HEK293T (cell line): Measurements from ENCODE around the gene SEMA3C.

Experiments used
- CTCF ChIA-PET: fragments of 350-600 bp; formaldehyde crosslinking; extraction: SDS; loops from one replicate; lab custom pipeline; 2021; ENCODE audit warnings: antibody characterized with exemption, inconsistent platforms; lab: Yijun Ruan, JAX
- POLR2A ChIA-PET: fragments of 350-600 bp; formaldehyde crosslinking; extraction: SDS; loops from one replicate; lab custom pipeline; 2020; ENCODE audit warnings: antibody characterized with exemption, inconsistent platforms; lab: Yijun Ruan, JAX
- DNase-seq: peaks from one replicate; pipeline ENCODE4 v3.0.0; 2012; ENCODE audit warnings: mixed read lengths; ENCODE audit errors: extremely low spot score
- ARNT ChIP-seq: fragments of 450-650 bp; IDR thresholded peaks from 2 replicates; pipeline ENCODE4 v1.6.1; 2017; ENCODE audit warnings: mild to moderate bottlenecking
- BHLHE40 ChIP-seq: fragments of 450-650 bp; IDR thresholded peaks from 2 replicates; pipeline ENCODE4 v1.6.1; 2016; ENCODE audit warnings: mild to moderate bottlenecking, moderate library complexity, borderline replicate concordance
- CTBP1 ChIP-seq: fragments of 450-650 bp; IDR thresholded peaks from 2 replicates; pipeline ENCODE4 v1.6.1; 2016; ENCODE audit warnings: borderline replicate concordance
- ELF4 ChIP-seq: fragments of 450-650 bp; IDR thresholded peaks from 2 replicates; pipeline ENCODE4 v1.6.1; 2017; ENCODE audit warnings: antibody characterized with exemption
- FOXA1 ChIP-seq: fragments of 450-650 bp; IDR thresholded peaks from 2 replicates; pipeline ENCODE4 v1.6.1; 2016; ENCODE audit warnings: mild to moderate bottlenecking
- FOXM1 ChIP-seq: fragments of 450-650 bp; IDR thresholded peaks from 2 replicates; pipeline ENCODE4 v1.6.1; 2017; ENCODE audit warnings: mild to moderate bottlenecking, borderline replicate concordance
- HDGF ChIP-seq: fragments of 450-650 bp; IDR thresholded peaks from 2 replicates; pipeline ENCODE4 v1.6.1; 2017; ENCODE audit warnings: antibody characterized with exemption, borderline replicate concordance
- LEF1 ChIP-seq: fragments of 450-650 bp; IDR thresholded peaks from 2 replicates; pipeline ENCODE4 v1.6.1; 2017; ENCODE audit warnings: mild to moderate bottlenecking, borderline replicate concordance
- NFRKB ChIP-seq: fragments of 450-650 bp; IDR thresholded peaks from 2 replicates; pipeline ENCODE4 v1.6.1; 2016; ENCODE audit warnings: mild to moderate bottlenecking, moderate library complexity
- PKNOX1 ChIP-seq: fragments of 450-650 bp; IDR thresholded peaks from 2 replicates; pipeline ENCODE4 v1.6.1; 2016
- SP1 ChIP-seq: fragments of 450-650 bp; IDR thresholded peaks from 2 replicates; pipeline ENCODE4 v1.6.1; 2017
- SUZ12 ChIP-seq: fragments of 450-650 bp; IDR thresholded peaks from 2 replicates; pipeline ENCODE4 v1.6.1; 2016; ENCODE audit warnings: mild to moderate bottlenecking
- TARDBP ChIP-seq: fragments of 450-650 bp; IDR thresholded peaks from 2 replicates; pipeline ENCODE4 v1.6.1; 2016
- ZNF384 ChIP-seq: fragments of 450-650 bp; IDR thresholded peaks from 2 replicates; pipeline ENCODE4 v1.6.1; 2016

SEMA3C gene

DNA sequence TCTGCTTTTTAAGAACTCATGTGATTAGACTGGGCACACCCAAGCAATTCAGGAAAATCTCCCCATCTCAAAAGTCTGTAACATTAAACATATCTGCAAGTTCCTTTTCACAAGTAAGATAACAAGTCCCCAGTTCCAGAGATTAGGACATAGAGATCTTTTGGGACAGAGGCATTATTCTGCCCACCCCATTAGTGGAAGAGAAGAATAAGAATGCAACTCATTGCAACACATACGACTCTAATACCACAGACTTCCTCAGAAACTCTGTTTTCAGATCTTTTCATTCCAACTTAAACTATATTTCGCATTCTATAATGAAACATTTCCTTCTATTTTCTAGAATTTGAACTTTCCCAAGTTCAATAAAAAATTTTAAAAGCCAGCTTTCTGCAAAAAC lies 137.7 kb downstream of the SEMA3C start:
- ChIA-PET CTCF (no interaction called here), POLR2A (no interaction called here)
- DNase-seq: no peak

GRCh38 chr7:80779456-80779855 lies 139.4 kb downstream of the SEMA3C start:
- ChIA-PET POLR2A (no interaction called here), CTCF (no interaction called here)
- TF ChIP-seq FOXA1 (no peak), LEF1 (no peak), BHLHE40 (no peak), CTBP1 (0 out of 2 replicates have a peak, but pooled peaks have one; percentile 20), PKNOX1 (0 out of 2 replicates have a peak, but pooled peaks have one; percentile 29)
- no peak for DNase-seq

More for the DNA sequence above, 137.7 kb downstream of the SEMA3C start:
- no peak for TF ChIP-seq FOXA1
- no peak for TF ChIP-seq NFRKB
- no peak for TF ChIP-seq CTBP1
- no peak for TF ChIP-seq PKNOX1
- no peak for TF ChIP-seq BHLHE40
- TF ChIP-seq LEF1: no peak
- no peak for TF ChIP-seq FOXM1
- no peak for TF ChIP-seq HDGF
- TF ChIP-seq SP1: no peak

DNA sequence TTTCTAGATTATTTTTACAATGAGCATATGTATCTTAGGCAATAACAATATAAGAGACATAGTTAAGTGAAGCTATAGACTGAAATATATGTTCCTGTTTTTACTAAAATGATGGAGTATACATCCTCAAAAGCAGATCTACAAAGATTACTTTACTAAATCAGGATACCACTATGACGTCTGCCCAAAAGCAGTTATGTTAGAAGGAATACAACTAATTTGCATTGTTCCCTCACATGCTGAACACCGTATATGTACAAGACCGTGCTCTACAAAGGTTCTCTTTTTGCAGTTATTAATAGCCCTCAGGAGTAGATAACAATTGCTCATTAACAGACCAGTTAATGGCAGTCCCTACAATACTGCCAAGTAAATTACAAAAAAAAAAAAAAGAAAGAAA lies 143.0 kb downstream of the SEMA3C start:
- CTCF ChIA-PET: no interaction called here
- DNase-seq: no peak
- POLR2A ChIA-PET: no interaction called here
- TF ChIP-seq LEF1 (no peak), SUZ12 (no peak), CTBP1 (no peak), FOXA1 (no peak), NFRKB (no peak), ARNT (no peak)

DNA sequence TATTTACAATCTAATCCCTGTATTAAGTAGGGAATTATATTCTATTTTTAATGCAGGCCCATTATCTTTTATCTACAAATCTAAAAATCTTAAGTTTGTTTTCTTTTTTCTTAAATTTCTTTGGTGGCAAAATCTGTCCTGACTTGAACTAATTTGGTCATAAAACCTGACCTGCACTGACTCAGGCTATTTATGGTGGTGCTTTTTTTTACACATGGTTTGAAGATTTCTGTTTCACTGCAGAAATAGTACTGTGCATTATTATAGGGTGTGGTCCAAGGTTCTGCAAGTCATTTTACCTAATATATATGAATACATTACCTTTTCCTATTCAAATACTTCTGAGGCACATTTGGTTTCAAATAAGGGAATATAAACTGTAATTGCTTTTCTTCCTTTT lies 143.4 kb downstream of the SEMA3C start:
- peak; percentile 66 for TF ChIP-seq ZNF384
- no peak for TF ChIP-seq ELF4
- POLR2A ChIA-PET: no interaction called here
- CTCF ChIA-PET: no interaction called here
- DNase-seq: no peak

- CTCF ChIA-PET: no interaction called here
- DNase-seq: no peak
- POLR2A ChIA-PET: no interaction called here
Observed at GRCh38 chr7:80774843-80775242, 144.0 kb downstream of the SEMA3C start.

DNA sequence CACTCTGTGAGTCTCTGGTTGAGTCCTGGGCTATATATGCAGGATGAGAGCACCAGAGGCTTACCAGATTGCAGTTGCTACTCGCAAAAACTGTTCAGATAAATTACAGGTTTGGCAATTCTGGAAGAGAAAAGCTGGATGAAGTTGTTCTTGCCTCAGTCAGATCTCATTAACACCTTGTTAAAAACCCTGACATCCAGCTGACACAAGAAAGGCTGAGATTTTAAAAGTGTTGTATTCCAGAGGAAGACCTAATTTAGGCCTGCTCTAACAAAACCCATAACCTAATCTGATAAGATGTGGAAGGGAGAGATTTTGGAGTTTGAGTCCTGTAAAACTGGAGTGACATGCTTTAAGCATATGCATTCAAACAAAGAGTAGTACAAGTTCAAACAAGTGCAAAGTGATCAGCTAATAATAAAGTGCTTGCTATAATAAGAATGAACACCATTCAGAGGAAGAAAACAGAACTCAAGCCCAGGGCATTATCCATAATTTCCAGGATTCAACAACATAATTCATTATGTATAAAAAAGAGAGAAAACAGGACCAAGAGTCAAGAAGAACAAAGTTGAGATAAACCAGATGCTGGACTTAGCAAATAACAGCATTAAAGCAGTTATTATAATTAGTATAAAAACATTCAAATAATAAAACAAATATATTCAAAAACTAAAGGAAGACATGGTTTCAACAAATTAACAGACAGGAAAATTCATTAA lies 144.9 kb downstream of the SEMA3C start:
- CTCF ChIA-PET: no interaction called here
- no peak for DNase-seq
- TF ChIP-seq PKNOX1: peak; percentile 63
- no peak for TF ChIP-seq FOXA1
- POLR2A ChIA-PET: no interaction called here

More at GRCh38 chr7:80774843-80775242, 144.0 kb downstream of the SEMA3C start:
- TF ChIP-seq FOXM1 (no peak), ELF4 (no peak), FOXA1 (no peak), LEF1 (no peak), CTBP1 (no peak), SUZ12 (no peak), TARDBP (no peak)

DNA sequence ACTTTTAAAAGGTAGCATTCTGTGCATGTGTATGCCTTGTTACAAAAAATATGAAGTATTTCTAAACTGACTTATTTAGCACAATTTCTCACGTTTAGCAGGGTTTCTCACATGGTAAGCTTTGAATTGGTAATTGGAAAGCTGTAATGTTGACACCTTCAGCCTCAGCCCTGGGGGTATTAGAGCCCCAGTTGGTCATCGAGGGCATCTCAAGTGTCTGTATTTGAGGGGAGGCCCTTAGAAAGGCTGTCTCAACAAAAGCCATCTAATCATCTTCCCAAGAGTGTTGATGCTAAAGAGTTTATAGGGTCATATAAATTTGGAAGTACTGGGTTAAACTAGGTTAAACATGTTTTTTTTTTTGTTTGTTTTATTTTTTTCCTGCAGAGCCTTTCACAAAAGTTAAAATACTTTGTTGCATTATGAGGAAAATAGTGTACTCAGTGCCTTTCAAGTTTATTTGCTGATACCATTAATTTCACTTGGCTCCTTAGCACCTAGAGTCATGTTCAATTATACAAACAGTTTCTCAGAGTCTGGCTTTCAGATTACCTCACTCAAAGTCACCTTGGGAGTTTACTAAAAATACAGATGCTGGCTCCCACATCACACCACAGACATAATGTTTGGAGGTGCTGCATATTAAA lies 146.4 kb downstream of the SEMA3C start:
- CTCF ChIA-PET: interaction anchor here (1.1 kb wide), 1 partner anchor 68 kb away, joined by 3 read pairs; no protein-coding TSS in a partner anchor
- DNase-seq: no peak
- POLR2A ChIA-PET: no interaction called here

More for the DNA sequence above, 146.4 kb downstream of the SEMA3C start:
- TF ChIP-seq SP1 (no peak), ZNF384 (peak; percentile 50; the same call in 1 of the 2 replicates), NFRKB (no peak), FOXA1 (no peak), PKNOX1 (no peak), BHLHE40 (no peak), TARDBP (no peak), CTBP1 (0 out of 2 replicates have a peak, but pooled peaks have one; percentile 7), FOXM1 (no peak), HDGF (no peak)
